HCT116 (cell line): Measurements from ENCODE around the gene SF1.

Source experiments
- CEBPB ChIP-seq: IDR thresholded peaks from 2 replicates; pipeline ENCODE4 v1.6.1; 2012; ENCODE audit warnings: low read depth
- CTCF ChIP-seq, 3 experiments: fragments of 200-600 bp in 1 of 3; sonication (generic) in 1 of 3; IDR thresholded peaks in 2 of 3; conservative IDR thresholded peaks in 1 of 3; 2 replicates each; pipeline ENCODE4 v1.5.1; 2012 to 2017; ENCODE audit warnings: low read depth in 2 of 3, low read length in 2 of 3, antibody characterized with exemption in 1 of 3, borderline replicate concordance in 1 of 3, control low read depth in 1 of 3, mild to moderate bottlenecking in 1 of 3, mixed read lengths in 1 of 3, mixed run types in 1 of 3, moderate library complexity in 1 of 3; ENCODE audit not compliant: insufficient read depth in 1 of 3
- EGR1 ChIP-seq: IDR thresholded peaks from 2 replicates; pipeline ENCODE4 v1.6.1; 2012; ENCODE audit warnings: low read depth
- EZH2 ChIP-seq: fragments of 200-600 bp; sonication (generic); IDR thresholded peaks from 2 replicates; pipeline ENCODE4 v1.6.1; 2017; ENCODE audit warnings: antibody characterized with exemption, mixed run types
- EZH2phosphoT487 ChIP-seq: fragments of 200-600 bp; IDR thresholded peaks from 2 replicates; pipeline ENCODE4 v1.6.1; 2018; ENCODE audit warnings: antibody characterized with exemption, borderline replicate concordance
- FOSL1 ChIP-seq: IDR thresholded peaks from 2 replicates; pipeline ENCODE4 v1.6.1; 2012; ENCODE audit warnings: low read depth
- JUND ChIP-seq: IDR thresholded peaks from 2 replicates; pipeline ENCODE4 v1.6.1; 2012
- POLR2A ChIP-seq: IDR thresholded peaks from 2 replicates; pipeline ENCODE4 v1.7.0; 2011; ENCODE audit warnings: borderline replicate concordance; ENCODE audit not compliant: insufficient read depth, insufficient read length; ENCODE audit errors: extremely low read depth
- POLR2AphosphoS5 ChIP-seq: IDR thresholded peaks from 2 replicates; pipeline ENCODE4 v1.6.1; 2011; ENCODE audit warnings: mild to moderate bottlenecking, low read depth, low read length, moderate library complexity
- REST ChIP-seq: IDR thresholded peaks from 2 replicates; pipeline ENCODE4 v1.6.1; 2012; ENCODE audit warnings: low read depth
- SP1 ChIP-seq: IDR thresholded peaks from 2 replicates; pipeline ENCODE4 v1.6.1; 2012; ENCODE audit warnings: low read depth
- SRF ChIP-seq: IDR thresholded peaks from 2 replicates; pipeline ENCODE4 v1.6.1; 2012; ENCODE audit warnings: low read depth
- ZNF274 ChIP-seq: fragments of 200-500 bp; sonication (Bioruptor generic); IDR thresholded peaks from 2 replicates; pipeline ENCODE4 v1.6.1; 2014; ENCODE audit warnings: mild to moderate bottlenecking, low read depth, low read length, inconsistent platforms

GRCh38 chr11:64786308-64786707 lies 8.0 kb upstream of the SF1 start:
- TF ChIP-seq CTCF (IDR thresholded peaks at IDR 0.05 in 2 of 3, conservative IDR thresholded peaks at IDR 0.05 in 1 of 3; ENCODE audit: borderline replicate concordance in 1 of 3, insufficient read depth in 1 of 3, low read depth in 2 of 3, low read length in 2 of 3) (no peak), REST (no peak), CEBPB (no peak), JUND (no peak), FOSL1 (no peak), EZH2 (no peak), EZH2phosphoT487 (no peak), POLR2A (no peak), ZNF274 (no peak), EGR1 (no peak), POLR2AphosphoS5 (no peak), SP1 (no peak), SRF (no peak)
